Adrenal gland (tissue), 5 donors: ENCODE data around the gene ASB1.

Experiments used
- POLR2A ChIP-seq, 2 donors: fragments of 450-650 bp; IDR thresholded peaks; one replicate each; pipeline ENCODE4 v1.6.1; 2017; ENCODE audit warnings: antibody characterized with exemption in 2 of 2, mild to moderate bottlenecking in 2 of 2, moderate library complexity in 1 of 2
- TF ChIP-seq, protein P1 (sequence below), 6 experiments: fragments of 450-650 bp in 4 of 6; fragments of 200-600 bp in 2 of 6; sonication (generic) in 1 of 6; IDR thresholded peaks; 1 replicate in 5 of 6; 2 replicates in 1 of 6; pipeline versions ENCODE4 v1.5.1 to v1.8.0; 2016 to 2021; ENCODE audit warnings: antibody characterized with exemption in 6 of 6, mild to moderate bottlenecking in 2 of 6, moderate library complexity in 1 of 6
- donor health status: DM: no; HTN: no; CAD: no.

DNA sequence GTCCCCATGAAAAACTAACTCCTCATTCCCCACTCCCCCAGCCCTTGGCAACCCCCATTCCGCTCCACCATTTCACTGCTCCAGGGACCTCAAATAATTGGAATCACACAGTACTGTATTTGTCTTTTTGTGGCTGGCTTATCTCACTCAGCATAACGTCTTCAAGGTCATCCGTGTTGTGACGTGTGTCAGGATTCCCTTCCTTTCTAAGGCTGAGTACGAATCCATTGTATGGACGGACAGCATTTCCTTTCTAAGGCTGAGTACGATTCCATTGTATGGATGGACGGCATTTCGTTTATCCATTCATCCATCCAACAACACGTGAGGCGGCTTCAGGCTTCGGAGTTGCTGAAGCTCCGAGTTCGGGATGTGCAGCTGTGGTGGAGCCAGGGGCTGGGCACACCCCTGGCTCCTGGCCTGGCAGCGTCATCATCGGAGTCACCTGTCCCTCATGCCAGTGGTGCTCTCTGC lies 1.2 kb upstream of the ASB1 start:
- TF ChIP-seq, protein P1, sequence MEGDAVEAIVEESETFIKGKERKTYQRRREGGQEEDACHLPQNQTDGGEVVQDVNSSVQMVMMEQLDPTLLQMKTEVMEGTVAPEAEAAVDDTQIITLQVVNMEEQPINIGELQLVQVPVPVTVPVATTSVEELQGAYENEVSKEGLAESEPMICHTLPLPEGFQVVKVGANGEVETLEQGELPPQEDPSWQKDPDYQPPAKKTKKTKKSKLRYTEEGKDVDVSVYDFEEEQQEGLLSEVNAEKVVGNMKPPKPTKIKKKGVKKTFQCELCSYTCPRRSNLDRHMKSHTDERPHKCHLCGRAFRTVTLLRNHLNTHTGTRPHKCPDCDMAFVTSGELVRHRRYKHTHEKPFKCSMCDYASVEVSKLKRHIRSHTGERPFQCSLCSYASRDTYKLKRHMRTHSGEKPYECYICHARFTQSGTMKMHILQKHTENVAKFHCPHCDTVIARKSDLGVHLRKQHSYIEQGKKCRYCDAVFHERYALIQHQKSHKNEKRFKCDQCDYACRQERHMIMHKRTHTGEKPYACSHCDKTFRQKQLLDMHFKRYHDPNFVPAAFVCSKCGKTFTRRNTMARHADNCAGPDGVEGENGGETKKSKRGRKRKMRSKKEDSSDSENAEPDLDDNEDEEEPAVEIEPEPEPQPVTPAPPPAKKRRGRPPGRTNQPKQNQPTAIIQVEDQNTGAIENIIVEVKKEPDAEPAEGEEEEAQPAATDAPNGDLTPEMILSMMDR (IDR thresholded peaks at IDR 0.05): no peak
- TF ChIP-seq POLR2A (IDR thresholded peaks at IDR 0.05): no peak
